NCI-H1417 treated with DMSO at 0.1 percent for 48 hours (cell line): Measurements from ENCODE around the gene SSH2.
"Not testable (repeated sequence)": the region's sequence is repeated elsewhere in the genome, so short reads cannot be mapped to it uniquely, and the experiment has no call there.

Experiments used
- DNase-seq: peaks from one replicate; lab custom pipeline; 2025; lab: John Stamatoyannopoulos, UW

SSH2 gene

GRCh38 chr17:29929533-29930408 is at the start of gene SSH2:
Gene SSH2 (minus strand): TSS chr17:29930228. CDS start chr17:29930000, 228 bp downstream.
- peak; percentile 58 for DNase-seq

GRCh38 chr17:29977836-29978235 is 47.8 kb upstream of the SSH2 start:
- no peak for DNase-seq

- no peak for DNase-seq
Measured at GRCh38 chr17:29973005-29973404, 43.0 kb upstream of the SSH2 start.

- DNase-seq: peak; percentile 69
Measured at GRCh38 chr17:29972277-29972676, 42.2 kb upstream of the SSH2 start.

GRCh38 chr17:29968271-29968670 is 38.2 kb upstream of the SSH2 start:
- no peak for DNase-seq

- no peak for DNase-seq
Measured at GRCh38 chr17:29962656-29963055, 32.6 kb upstream of the SSH2 start.

- no peak for DNase-seq
Measured at GRCh38 chr17:29959658-29960337, 29.8 kb upstream of the SSH2 start.

- DNase-seq: no peak
Measured at GRCh38 chr17:29958947-29959657, 29.1 kb upstream of the SSH2 start.

DNA sequence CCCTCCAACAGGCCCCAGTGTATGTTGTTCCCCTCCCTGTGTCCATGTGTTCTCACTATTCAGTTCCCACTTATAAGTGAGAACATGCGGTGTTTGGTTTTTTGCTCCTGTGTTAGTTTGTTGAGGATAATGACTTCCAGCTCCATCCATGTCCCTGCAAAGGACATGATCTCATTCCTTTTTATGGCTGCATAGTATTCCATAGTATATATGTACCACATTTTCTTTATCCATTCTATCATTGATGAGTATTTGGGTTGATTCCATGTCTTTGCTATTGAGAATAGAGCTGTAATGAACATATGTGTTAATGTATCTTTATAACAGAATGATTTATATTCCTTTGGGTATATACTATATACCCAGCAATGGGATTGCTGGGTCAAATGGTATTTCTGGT is 27.5 kb upstream of the SSH2 start:
- not testable (repeated sequence) for DNase-seq

DNA sequence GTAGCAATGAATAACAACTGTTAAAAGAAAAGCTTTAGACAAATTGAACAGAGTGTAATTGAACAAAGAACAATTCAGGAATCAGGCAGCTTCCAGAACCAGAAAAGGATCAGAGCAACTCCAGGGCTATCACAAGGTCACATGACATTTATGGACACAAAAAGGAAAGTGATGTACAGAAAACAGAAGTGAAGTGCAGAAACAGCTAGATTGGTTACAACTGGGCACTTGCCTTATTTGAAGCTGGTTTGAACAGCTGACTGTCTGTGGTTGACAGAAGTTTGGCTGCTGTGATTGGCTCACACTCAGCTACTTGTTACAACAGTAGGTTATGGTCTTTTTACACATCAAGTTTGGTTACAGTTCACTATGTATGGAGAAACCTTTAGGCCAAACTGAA is 26.2 kb upstream of the SSH2 start:
- no peak for DNase-seq

DNA sequence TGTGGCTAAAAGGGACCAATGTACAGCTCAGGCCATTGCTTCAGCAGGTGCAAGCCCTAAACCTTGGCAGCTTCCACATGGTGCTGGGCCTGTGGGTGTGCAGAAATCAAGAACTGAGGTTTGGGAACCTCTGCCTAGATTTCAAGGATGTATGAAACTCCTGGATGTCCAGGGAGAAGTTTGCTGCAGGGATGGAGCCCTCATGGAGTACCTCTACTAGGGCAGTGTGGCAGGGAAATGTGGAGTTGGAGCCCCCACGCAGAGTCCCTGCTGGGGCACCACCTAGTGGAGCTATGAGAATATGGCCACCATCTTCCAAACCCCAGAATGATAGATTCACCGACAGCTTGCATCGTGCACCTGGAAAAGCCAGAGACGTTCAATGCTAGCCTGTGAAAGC is 24.4 kb upstream of the SSH2 start:
- no peak for DNase-seq

GRCh38 chr17:29949696-29950095 is 19.7 kb upstream of the SSH2 start:
- no peak for DNase-seq

DNA sequence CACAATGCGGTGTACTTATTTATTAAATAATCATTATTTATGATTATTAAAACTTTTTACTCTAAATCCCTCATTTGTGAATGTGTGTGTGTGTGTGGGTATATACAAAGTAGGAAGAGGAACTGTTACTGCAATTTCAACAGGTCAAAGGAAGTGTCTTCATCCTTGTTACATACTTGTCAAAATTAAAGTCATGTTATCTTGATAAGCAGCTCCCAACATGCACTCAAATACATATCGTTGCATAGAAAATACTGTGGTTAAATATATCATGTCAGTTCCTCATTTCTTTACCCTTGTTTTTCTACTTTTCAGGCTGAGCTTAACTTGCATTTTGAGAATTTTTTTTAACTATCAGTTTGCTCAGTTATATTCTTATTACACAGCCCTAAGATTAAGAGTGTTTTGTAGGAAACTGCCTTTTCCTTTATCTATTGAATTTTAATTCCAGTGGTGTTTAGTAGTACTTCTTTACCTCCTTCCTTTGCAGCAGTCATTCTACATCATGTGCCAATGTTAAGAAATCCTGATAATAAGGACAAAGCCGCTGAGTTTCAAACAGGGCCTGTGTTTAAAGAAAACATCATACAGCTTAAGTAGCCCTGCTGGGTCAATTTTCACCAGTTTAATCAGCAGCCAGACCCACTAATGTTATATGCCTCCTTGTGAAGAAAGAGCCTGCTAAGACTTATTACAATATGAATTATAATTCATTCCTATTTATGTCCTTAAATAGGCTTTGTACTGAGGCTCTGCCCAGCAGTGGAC is 18.6 kb upstream of the SSH2 start:
- no peak for DNase-seq

GRCh38 chr17:29945281-29945680 is 15.3 kb upstream of the SSH2 start:
- DNase-seq: no peak

DNA sequence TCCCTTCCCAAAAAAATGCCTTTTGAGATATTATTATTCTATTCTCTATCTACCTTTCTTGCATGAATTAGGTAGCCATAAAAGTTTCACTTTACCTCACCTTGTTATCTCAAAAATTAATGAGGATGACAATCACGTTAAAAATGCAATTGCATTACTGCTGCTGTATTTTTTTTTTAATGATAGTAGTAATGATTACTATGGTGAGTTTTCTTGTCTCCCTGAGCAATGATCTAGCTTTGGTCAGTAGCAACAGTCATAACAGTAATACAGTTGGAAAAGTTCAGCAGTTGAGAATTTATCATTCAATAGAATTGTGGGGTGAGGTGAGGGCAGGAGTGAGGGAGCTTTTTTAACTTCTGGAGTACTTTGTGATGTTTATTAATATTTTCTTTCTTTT is 11.3 kb upstream of the SSH2 start, which contains the start of gene EFCAB5:
Gene EFCAB5, plus strand, starts transcription at position 301 of the 400 bp plus-strand sequence. CDS start 163 bp downstream, outside the sequence.
- no peak for DNase-seq

GRCh38 chr17:29936724-29937123 is 6.7 kb upstream of the SSH2 start:
- no peak for DNase-seq

DNA sequence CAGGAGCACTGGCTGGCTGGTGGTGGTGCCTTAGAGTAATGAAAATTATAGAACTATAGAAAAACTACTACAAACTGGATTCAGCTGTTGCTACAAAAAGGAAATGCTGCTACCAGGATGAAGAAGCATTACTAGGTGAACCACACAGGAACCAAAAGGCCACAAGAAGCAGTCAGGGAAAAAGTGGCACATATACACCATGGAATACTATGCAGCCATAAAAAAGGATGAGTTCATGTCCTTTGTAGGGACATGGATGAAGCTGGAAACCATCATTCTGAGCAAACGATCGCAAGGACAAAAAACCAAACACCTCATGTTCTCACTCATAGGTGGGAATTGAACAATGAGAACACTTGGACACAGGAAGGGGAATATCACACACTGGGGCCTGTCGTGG is 5.9 kb upstream of the SSH2 start:
- not testable (repeated sequence) for DNase-seq

- DNase-seq: no peak
Measured at GRCh38 chr17:29933379-29933778, 3.4 kb upstream of the SSH2 start.

GRCh38 chr17:29931231-29931932 is 1.4 kb upstream of the SSH2 start:
- peak; percentile 77 for DNase-seq

- DNase-seq: no peak
Measured at GRCh38 chr17:29930409-29931010, 482 bp upstream of the SSH2 start.
